CD4-positive, CD25-positive, alpha-beta regulatory T cell (primary cell): ENCODE results near the gene FBRSL1. TPM values are rescaled to one million over a fixed set of nuclear protein-coding genes. Genes with fewer than 3 reads are reported as not detected.

Experiments
- ATAC-seq, 2 donors: fragments of 150-1000 bp; cut with Tn5 transposase; one replicate each; pipeline ENCODE4 v1.10.0; 2021; ENCODE audit warnings: low read depth in 2 of 2, moderate number of reproducible peaks in 2 of 2, moderate library complexity in 1 of 2
- DNase-seq, 3 donors: peaks; one replicate each; pipeline versions ENCODE4 v3.0.0 to v3.0.0-alpha.2; 2012 to 2022; ENCODE audit warnings: mixed read lengths in 1 of 3
- H3K27ac ChIP-seq: one replicate; pipeline ENCODE4 v1.7.0; 2013; ENCODE audit warnings: mild to moderate bottlenecking, low read length; ENCODE audit not compliant: insufficient read depth, poor library complexity, severe bottlenecking
- H3K27me3 ChIP-seq: one replicate; pipeline ENCODE4 v1.7.0; 2013; ENCODE audit warnings: low read length; ENCODE audit not compliant: control insufficient read depth, insufficient read depth
- H3K36me3 ChIP-seq: one replicate; pipeline ENCODE4 v1.7.0; 2013; ENCODE audit warnings: mild to moderate bottlenecking, low read length, moderate library complexity; ENCODE audit not compliant: control insufficient read depth, insufficient read depth
- H3K4me1 ChIP-seq: 2 replicates; pipeline ENCODE4 v1.7.0; 2013; ENCODE audit warnings: mild to moderate bottlenecking, low read length; ENCODE audit not compliant: insufficient read depth, control insufficient read depth, poor library complexity, severe bottlenecking
- H3K4me3 ChIP-seq: one replicate; pipeline ENCODE4 v1.7.0; 2013; ENCODE audit warnings: low read depth, mild to moderate bottlenecking, low read length, moderate library complexity
- H3K9me3 ChIP-seq, 2 experiments: 1 replicate in 1 of 2; 2 replicates in 1 of 2; pipeline ENCODE4 v1.7.0; 2013; ENCODE audit warnings: low read length in 2 of 2, mild to moderate bottlenecking in 1 of 2, moderate library complexity in 1 of 2; ENCODE audit not compliant: control insufficient read depth in 2 of 2
- H3K27ac Mint-ChIP-seq, 3 donors: one replicate each; pipeline ENCODE4 v1.8.0; 2020 to 2022; ENCODE audit warnings: mild to moderate bottlenecking in 3 of 3, mixed read lengths in 3 of 3, moderate library complexity in 2 of 3
- H3K27me3 Mint-ChIP-seq: one replicate; pipeline ENCODE4 v1.8.0; 2022; ENCODE audit warnings: mild to moderate bottlenecking, mixed read lengths
- H3K36me3 Mint-ChIP-seq: one replicate; pipeline ENCODE4 v1.8.0; 2020; ENCODE audit warnings: mixed read lengths
- H3K4me1 Mint-ChIP-seq, 4 donors: one replicate each; pipeline ENCODE4 v1.8.0; 2020 to 2022; ENCODE audit warnings: mixed read lengths in 4 of 4, mild to moderate bottlenecking in 1 of 4
- H3K4me3 Mint-ChIP-seq, 4 donors: one replicate each; pipeline ENCODE4 v1.8.0; 2020 to 2022; ENCODE audit warnings: mild to moderate bottlenecking in 4 of 4, mixed read lengths in 4 of 4, moderate library complexity in 3 of 4
- H3K9me3 Mint-ChIP-seq, 7 donors: one replicate each; pipeline ENCODE4 v1.8.0; 2020 to 2022; ENCODE audit warnings: mixed read lengths in 7 of 7, mild to moderate bottlenecking in 3 of 7, moderate library complexity in 2 of 7
- polyA plus RNA-seq, 4 donors: library from polyadenylated mRNA; unstranded; fragments of 300-500 nt; fragmentation: Illumina TruSeq; gene quantifications; one replicate each; pipeline ENCODE4 v1.2.3, GENCODE V29; 2021
- total RNA-seq: library from RNA; stranded (reverse); gene quantifications from one replicate; pipeline ENCODE4 v1.2.3, GENCODE V29; 2022

The FBRSL1 gene
- total and polyA plus RNA-seq, 5 donors from 2014 or later, result 0.16 to 94.6 (median 0.34) TPM

DNA sequence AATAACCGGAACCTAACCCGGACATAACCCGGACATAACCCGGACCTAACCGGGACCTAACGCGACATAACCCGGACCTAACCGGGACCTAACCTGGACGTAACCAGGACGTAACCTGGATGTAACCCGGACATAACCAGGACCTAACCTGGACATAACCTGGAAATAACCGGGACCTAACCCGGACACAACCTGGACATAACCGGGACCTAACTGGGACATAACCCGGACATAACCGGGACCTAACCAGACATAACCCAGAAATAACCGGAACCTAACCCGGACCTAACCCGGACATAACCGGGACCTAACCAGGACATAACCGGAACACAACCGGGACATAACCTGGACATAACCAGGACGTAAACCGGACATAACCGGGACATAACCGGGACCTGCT is 6.7 kb upstream of the FBRSL1 start:
- no peaks in the 10 kb centered on the region for H3K27me3 Mint-ChIP-seq
- H3K27ac Mint-ChIP-seq, result no peak overlapping the region
- H3K27ac ChIP-seq, result no peak overlapping the region
- DNase-seq (no peak), ATAC-seq (no peak)
- no peak overlapping the region for H3K4me3 ChIP-seq
- H3K4me3 Mint-ChIP-seq, result no peak overlapping the region
- no peaks in the 10 kb centered on the region for H3K27me3 ChIP-seq
- peaks cover 0 to under 1% (median 0%) of the 10 kb centered on the region in 7 donors for H3K9me3 Mint-ChIP-seq
- H3K4me1 ChIP-seq, result peaks cover 9% of the 10 kb centered on the region
- H3K9me3 ChIP-seq, result no peaks in the 10 kb centered on the region
- H3K36me3 ChIP-seq, result no peaks in the 10 kb centered on the region
- H3K4me1 Mint-ChIP-seq, result peaks cover 0 to 38% (median 7%) of the 10 kb centered on the region in 4 donors
- no peaks in the 10 kb centered on the region for H3K36me3 Mint-ChIP-seq

DNA sequence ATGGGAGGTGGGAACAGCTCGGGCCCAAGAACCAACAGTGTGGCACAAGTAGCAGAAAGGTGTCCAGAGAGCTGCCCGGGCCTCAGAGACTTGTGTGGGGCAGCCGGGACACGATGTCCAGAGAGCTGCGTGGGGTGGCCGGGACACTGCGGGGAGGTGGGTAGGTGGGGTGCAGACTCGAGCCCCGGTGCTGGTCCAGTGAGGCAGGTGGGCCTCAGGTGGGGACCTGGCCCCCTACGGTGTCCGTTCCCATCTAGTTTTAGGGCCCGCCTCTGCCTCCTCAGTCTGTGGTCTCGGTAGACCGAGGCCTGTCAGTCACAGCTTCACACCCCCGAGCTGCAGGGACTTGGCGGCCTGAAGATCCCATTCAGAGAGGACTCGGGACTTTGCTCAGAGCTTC is 6.3 kb upstream of the FBRSL1 start:
- ATAC-seq (no peak), DNase-seq (no peak)
- no peaks in the 10 kb centered on the region for H3K27me3 ChIP-seq
- Mint-ChIP-seq H3K27me3 (no peaks in the 10 kb centered on the region), H3K4me1 (peaks cover 0 to 42% (median 10%) of the 10 kb centered on the region in 4 donors), H3K4me3 (no peak overlapping the region), H3K27ac (no peak overlapping the region), H3K9me3 (peaks cover 0 to 2% (median 0%) of the 10 kb centered on the region in 7 donors), H3K36me3 (no peaks in the 10 kb centered on the region)
- no peaks in the 10 kb centered on the region for H3K36me3 ChIP-seq
- H3K4me3 ChIP-seq, result no peak overlapping the region
- H3K27ac ChIP-seq, result no peak overlapping the region
- no peaks in the 10 kb centered on the region for H3K9me3 ChIP-seq
- peaks cover 14% of the 10 kb centered on the region for H3K4me1 ChIP-seq

DNA sequence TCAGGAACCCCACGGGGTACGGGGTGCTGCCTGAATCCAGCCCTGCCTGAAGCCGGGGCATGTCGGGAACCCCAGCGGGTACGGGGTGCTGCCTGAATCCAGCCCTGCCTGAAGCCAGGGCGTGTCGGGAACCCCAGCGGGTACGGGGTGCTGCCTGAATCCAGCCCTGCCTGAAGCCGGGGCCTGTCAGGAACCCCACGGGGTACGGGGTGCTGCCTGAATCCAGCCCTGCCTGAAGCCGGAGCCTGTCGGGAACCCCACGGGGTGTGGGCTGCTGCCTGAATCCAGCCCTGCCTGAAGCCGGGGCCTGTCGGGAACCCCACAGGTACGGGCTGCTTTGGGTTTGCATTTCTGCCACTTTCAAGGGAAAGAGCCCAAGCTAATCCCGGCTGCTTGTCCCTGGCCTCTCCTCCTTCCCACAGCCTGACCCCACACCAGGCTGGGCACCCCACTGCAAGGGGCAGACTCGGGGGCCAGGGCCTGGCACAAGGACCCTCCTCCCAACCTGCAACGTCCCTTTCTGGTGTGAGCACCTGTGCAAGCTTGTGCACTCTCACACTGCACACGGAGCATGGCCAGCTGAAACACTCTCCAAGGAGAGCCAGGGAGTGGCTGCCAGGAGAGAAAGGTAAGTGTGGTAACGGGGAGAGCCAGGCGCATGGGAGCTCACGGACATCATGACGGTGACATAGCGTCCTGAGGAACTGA is 5.6 kb upstream of the FBRSL1 start:
- H3K36me3 ChIP-seq, result no peaks in the 10 kb centered on the region
- H3K4me1 ChIP-seq, result peaks cover 17% of the 10 kb centered on the region
- Mint-ChIP-seq H3K4me1 (peaks cover 0 to 46% (median 14%) of the 10 kb centered on the region in 4 donors), H3K9me3 (peaks cover 0 to 2% (median 0%) of the 10 kb centered on the region in 7 donors), H3K4me3 (no peak overlapping the region), H3K27me3 (no peaks in the 10 kb centered on the region), H3K36me3 (no peaks in the 10 kb centered on the region), H3K27ac (peak overlapping the region in 1 of 3 donors; percentile 26)
- no peak overlapping the region for H3K4me3 ChIP-seq
- ATAC-seq (no peak), DNase-seq (no peak)
- H3K27ac ChIP-seq, result no peak overlapping the region
- no peaks in the 10 kb centered on the region for H3K9me3 ChIP-seq
- no peaks in the 10 kb centered on the region for H3K27me3 ChIP-seq

DNA sequence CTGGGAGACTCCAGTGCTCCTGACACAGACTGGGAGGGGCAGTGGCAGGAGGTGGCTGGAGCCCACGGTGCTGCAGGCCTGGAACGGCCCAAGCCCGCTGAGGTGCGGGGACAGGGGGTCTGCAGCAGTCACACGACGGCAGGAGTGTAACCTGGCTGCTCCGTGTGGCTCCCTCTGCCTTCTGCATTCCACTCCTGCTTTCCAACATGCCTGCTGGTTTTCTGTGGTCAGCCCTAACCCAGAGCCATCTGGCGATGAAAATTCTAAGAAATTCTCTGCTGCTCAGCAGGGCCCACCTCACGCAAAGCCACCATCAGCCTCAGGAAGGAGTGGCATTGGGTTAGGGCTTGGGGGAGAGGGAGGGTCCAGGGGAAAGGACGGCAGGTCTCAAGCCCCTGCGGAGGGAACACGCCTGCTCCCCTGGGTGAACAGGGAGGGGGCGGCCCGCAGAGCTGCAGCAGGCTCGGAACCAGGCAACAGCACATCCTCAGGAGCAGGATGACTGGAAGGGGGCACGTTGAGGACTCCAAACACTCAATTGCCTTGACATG is 5.0 kb upstream of the FBRSL1 start:
- H3K27ac Mint-ChIP-seq, result no peak overlapping the region
- H3K4me1 ChIP-seq, result peaks cover 17% of the 10 kb centered on the region
- no peaks in the 10 kb centered on the region for H3K27me3 ChIP-seq
- DNase-seq (no peak), ATAC-seq (no peak)
- no peaks in the 10 kb centered on the region for H3K9me3 ChIP-seq
- no peak overlapping the region for H3K27ac ChIP-seq
- H3K9me3 Mint-ChIP-seq, result peaks cover 0 to 2% (median 0%) of the 10 kb centered on the region in 7 donors
- no peak overlapping the region for H3K4me3 ChIP-seq
- H3K36me3 Mint-ChIP-seq, result no peaks in the 10 kb centered on the region
- no peaks in the 10 kb centered on the region for H3K36me3 ChIP-seq
- no peak overlapping the region for H3K4me3 Mint-ChIP-seq
- no peaks in the 10 kb centered on the region for H3K27me3 Mint-ChIP-seq
- peaks cover 0 to 43% (median 14%) of the 10 kb centered on the region in 4 donors for H3K4me1 Mint-ChIP-seq

DNA sequence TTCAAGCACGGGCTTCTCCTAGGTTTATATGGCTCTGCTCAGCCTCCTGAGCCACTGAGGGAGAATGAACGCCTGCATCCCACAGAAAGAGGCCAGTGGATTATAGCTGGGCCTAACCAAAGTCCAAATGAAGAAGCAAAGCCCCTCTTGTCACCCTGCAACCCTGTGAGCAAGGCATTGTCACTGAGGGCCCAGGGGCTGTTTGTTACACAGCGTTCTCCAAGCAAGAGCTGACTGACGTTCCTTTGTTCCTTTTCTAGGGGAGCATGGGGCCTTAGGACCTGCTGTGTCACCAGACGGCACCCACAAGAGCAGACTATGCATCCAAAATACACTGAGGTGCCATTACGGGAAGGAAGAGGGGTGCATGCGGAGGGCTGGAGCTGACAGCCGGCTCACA is 4.3 kb upstream of the FBRSL1 start:
- Histone ChIP-seq H3K4me1 (peaks cover 17% of the 10 kb centered on the region), H3K9me3 (no peaks in the 10 kb centered on the region), H3K4me3 (no peak overlapping the region), H3K27ac (no peak overlapping the region), H3K27me3 (no peaks in the 10 kb centered on the region), H3K36me3 (no peaks in the 10 kb centered on the region)
- DNase-seq (no peak), ATAC-seq (no peak)
- Mint-ChIP-seq H3K36me3 (no peaks in the 10 kb centered on the region), H3K27ac (peak overlapping the region in 2 of 3 donors; percentile 46 to 47), H3K4me1 (peaks cover 0 to 43% (median 14%) of the 10 kb centered on the region in 4 donors), H3K9me3 (peaks cover 0 to 2% (median 0%) of the 10 kb centered on the region in 7 donors), H3K27me3 (no peaks in the 10 kb centered on the region), H3K4me3 (peak overlapping the region in 3 of 4 donors; percentile 33 to 69 (median 68))

DNA sequence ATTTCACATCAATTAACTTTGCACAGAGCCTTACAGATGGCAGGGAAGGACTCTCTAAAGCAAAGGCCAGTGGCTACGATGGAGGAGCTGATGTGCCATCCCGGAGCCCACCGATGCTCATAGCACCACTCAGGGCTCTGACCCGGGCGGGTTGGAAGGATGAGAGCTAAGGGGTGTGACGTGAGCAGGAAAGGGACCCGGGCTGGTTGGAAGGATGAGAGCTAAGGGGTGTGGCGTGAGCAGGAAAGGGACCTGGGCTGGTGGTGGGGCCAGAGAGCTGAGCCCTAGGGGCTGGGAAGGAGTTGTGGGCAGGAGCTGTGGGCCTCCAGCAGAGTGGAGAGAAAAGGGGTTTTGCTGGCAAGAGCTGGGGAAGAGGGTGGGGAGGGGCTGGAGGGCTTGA is 3.8 kb upstream of the FBRSL1 start:
- no peaks in the 10 kb centered on the region for H3K36me3 Mint-ChIP-seq
- DNase-seq, result no peak
- H3K36me3 ChIP-seq, result no peaks in the 10 kb centered on the region
- H3K4me1 Mint-ChIP-seq, result peaks cover 0 to 45% (median 14%) of the 10 kb centered on the region in 4 donors
- H3K27ac Mint-ChIP-seq, result peak overlapping the region in 2 of 3 donors; percentile 46 to 47
- peaks cover 0 to 2% (median 0%) of the 10 kb centered on the region in 7 donors for H3K9me3 Mint-ChIP-seq
- H3K4me3 Mint-ChIP-seq, result peak overlapping the region; percentile 36 to 81 (median 68)
- H3K27ac ChIP-seq, result no peak overlapping the region
- H3K27me3 Mint-ChIP-seq, result no peaks in the 10 kb centered on the region
- H3K4me3 ChIP-seq, result no peak overlapping the region
- no peaks in the 10 kb centered on the region for H3K9me3 ChIP-seq
- H3K4me1 ChIP-seq, result peaks cover 21% of the 10 kb centered on the region
- ATAC-seq, result no peak
- no peaks in the 10 kb centered on the region for H3K27me3 ChIP-seq

DNA sequence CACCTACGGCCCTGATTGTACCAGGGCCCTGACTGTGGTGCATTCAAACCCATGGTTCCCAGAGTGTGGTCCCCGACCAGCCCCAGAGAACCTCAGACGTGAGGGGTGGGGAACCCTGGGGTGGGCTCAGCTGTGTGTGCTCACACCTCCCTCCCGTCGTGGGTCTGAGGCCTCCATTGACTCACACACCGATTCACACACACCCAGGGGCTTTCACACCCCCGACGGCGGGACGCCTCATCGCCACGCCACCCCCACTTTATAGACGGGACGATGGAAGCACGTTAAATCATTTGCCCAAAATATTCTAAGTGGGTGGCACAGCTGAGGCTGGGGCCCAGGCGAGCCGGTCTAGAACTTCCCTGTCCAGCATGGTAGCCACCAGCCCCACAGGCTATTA is 3.4 kb upstream of the FBRSL1 start:
- H3K9me3 Mint-ChIP-seq, result peaks cover 0 to 2% (median 0%) of the 10 kb centered on the region in 7 donors
- Histone ChIP-seq H3K4me3 (no peak overlapping the region), H3K36me3 (no peaks in the 10 kb centered on the region), H3K27me3 (no peaks in the 10 kb centered on the region), H3K9me3 (no peaks in the 10 kb centered on the region), H3K27ac (no peak overlapping the region), H3K4me1 (peaks cover 25% of the 10 kb centered on the region)
- DNase-seq, result no peak
- peaks cover 0 to 45% (median 16%) of the 10 kb centered on the region in 4 donors for H3K4me1 Mint-ChIP-seq
- no peak for ATAC-seq
- H3K36me3 Mint-ChIP-seq, result no peaks in the 10 kb centered on the region
- H3K27ac Mint-ChIP-seq, result peak overlapping the region; percentile 59 to 91 (median 65)
- H3K4me3 Mint-ChIP-seq, result peak overlapping the region in 3 of 4 donors; percentile 62 to 75 (median 69)
- H3K27me3 Mint-ChIP-seq, result no peaks in the 10 kb centered on the region
